Measurements from ENCODE around the gene AFF3.

DNA sequence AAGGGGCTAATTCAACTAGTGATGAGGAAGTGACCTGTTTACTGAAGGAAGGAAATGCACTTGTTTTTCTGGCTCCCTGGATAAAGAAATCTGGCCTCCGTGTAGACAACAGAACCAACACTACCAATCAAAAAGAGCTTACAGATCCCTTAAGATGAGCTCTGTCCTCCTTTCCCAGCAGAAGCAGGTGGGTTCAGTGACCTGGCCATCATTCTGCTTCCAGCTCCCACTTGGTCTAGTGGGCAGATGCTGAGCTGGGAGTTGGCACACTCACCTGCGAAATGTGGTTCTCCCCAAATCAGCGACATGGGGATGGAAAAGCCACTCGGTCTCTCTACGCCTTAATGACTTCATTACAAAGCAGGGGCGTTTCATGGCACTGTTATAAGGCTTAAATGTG lies 132.6 kb downstream of the AFF3 start:
- TF ChIP-seq POLR2AphosphoS5 (IDR thresholded peaks at IDR 0.05; ENCODE audit: low read depth, low read length) (no peak), TAF1 (IDR thresholded peaks at IDR 0.05; ENCODE audit: borderline replicate concordance, insufficient read depth, low read length) (no peak), SIN3A (IDR thresholded peaks at IDR 0.05; ENCODE audit: borderline replicate concordance, insufficient read depth, low read length) (no peak)
- TF ChIP-seq, protein P1, sequence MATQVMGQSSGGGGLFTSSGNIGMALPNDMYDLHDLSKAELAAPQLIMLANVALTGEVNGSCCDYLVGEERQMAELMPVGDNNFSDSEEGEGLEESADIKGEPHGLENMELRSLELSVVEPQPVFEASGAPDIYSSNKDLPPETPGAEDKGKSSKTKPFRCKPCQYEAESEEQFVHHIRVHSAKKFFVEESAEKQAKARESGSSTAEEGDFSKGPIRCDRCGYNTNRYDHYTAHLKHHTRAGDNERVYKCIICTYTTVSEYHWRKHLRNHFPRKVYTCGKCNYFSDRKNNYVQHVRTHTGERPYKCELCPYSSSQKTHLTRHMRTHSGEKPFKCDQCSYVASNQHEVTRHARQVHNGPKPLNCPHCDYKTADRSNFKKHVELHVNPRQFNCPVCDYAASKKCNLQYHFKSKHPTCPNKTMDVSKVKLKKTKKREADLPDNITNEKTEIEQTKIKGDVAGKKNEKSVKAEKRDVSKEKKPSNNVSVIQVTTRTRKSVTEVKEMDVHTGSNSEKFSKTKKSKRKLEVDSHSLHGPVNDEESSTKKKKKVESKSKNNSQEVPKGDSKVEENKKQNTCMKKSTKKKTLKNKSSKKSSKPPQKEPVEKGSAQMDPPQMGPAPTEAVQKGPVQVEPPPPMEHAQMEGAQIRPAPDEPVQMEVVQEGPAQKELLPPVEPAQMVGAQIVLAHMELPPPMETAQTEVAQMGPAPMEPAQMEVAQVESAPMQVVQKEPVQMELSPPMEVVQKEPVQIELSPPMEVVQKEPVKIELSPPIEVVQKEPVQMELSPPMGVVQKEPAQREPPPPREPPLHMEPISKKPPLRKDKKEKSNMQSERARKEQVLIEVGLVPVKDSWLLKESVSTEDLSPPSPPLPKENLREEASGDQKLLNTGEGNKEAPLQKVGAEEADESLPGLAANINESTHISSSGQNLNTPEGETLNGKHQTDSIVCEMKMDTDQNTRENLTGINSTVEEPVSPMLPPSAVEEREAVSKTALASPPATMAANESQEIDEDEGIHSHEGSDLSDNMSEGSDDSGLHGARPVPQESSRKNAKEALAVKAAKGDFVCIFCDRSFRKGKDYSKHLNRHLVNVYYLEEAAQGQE (IDR thresholded peaks at IDR 0.05; ENCODE audit: insufficient read depth in 1 of 2, low read depth in 2 of 2, low read length in 2 of 2), result no peak

Data from PFSK-1 (cell line).